HG02678 (cell line): ENCODE measurements around the gene ZNF556.
"Not testable (repeated sequence)": the region's sequence is repeated elsewhere in the genome, so short reads cannot be mapped to it uniquely, and the experiment has no call there.

ENCODE experiments used
- ATAC-seq: cut with Tn5 transposase; IDR thresholded peaks from one replicate; pipeline ENCODE4 v1.9.1; 2021; ENCODE audit warnings: mild to moderate bottlenecking, moderate library complexity; ENCODE audit not compliant: unreplicated experiment

ZNF556 gene

GRCh38 chr19:2853015-2853606, 14.0 kb upstream of the ZNF556 start:
- no peak for ATAC-seq

GRCh38 chr19:2854849-2855248, 12.3 kb upstream of the ZNF556 start:
- no peak for ATAC-seq

GRCh38 chr19:2856457-2857050, 10.6 kb upstream of the ZNF556 start:
- ATAC-seq: no peak

- ATAC-seq: no peak
Measured at GRCh38 chr19:2858864-2859263, 8.3 kb upstream of the ZNF556 start.

GRCh38 chr19:2863816-2864215, 3.3 kb upstream of the ZNF556 start:
- ATAC-seq: no peak

GRCh38 chr19:2865334-2866100, 1.6 kb upstream of the ZNF556 start:
- no peak for ATAC-seq

- no peak for ATAC-seq
Measured at GRCh38 chr19:2866495-2867024, 575 bp upstream of the ZNF556 start.

GRCh38 chr19:2869618-2870017, 2.5 kb downstream of the ZNF556 start:
- no peak for ATAC-seq

- ATAC-seq: not testable (repeated sequence)
Measured at GRCh38 chr19:2872175-2872574, 5.0 kb downstream of the ZNF556 start.

- no peak for ATAC-seq
Measured at GRCh38 chr19:2877398-2878331, 10.5 kb downstream of the ZNF556 start.

GRCh38 chr19:2883686-2884439, 16.7 kb downstream of the ZNF556 start:
- ATAC-seq: no peak

- ATAC-seq: no peak
Measured at GRCh38 chr19:2885736-2886135, 18.6 kb downstream of the ZNF556 start.

GRCh38 chr19:2887391-2887914, 20.3 kb downstream of the ZNF556 start:
- no peak for ATAC-seq

- ATAC-seq: no peak
Measured at GRCh38 chr19:2888731-2889224, 21.6 kb downstream of the ZNF556 start.

GRCh38 chr19:2890531-2890930, 23.4 kb downstream of the ZNF556 start:
- ATAC-seq: not testable (repeated sequence)

GRCh38 chr19:2896694-2897093, 29.6 kb downstream of the ZNF556 start:
- no peak for ATAC-seq

- peak; percentile 96 for ATAC-seq
Measured at GRCh38 chr19:2900296-2901252, 33.4 kb downstream of the ZNF556 start, which contains the start of gene ZNF57. ZNF57 (plus strand) TSS chr19:2900928; CDS start chr19:2901046, 118 bp downstream.

GRCh38 chr19:2902590-2903218, 35.6 kb downstream of the ZNF556 start:
- ATAC-seq: no peak
